Muscle of arm (tissue), 12 donors: ENCODE results near the gene DRICH1. TPM values are rescaled to one million over a fixed set of nuclear protein-coding genes. Genes with fewer than 3 reads are reported as not detected.
"Not testable (repeated sequence)": the region's sequence is repeated elsewhere in the genome, so short reads cannot be mapped to it uniquely, and the experiment has no call there.

Experiments
- DNase-seq: peaks from one replicate; pipeline ENCODE4 v3.0.0-alpha.2; 2013
- polyA plus RNA-seq, 12 donors: library from polyadenylated mRNA; unstranded; fragments of 120-200 nt; gene quantifications; one replicate each; pipeline ENCODE4 v1.2.1, GENCODE V29; 2013; ENCODE audit not compliant: insufficient read length in 12 of 12

DRICH1 gene
- polyA plus RNA-seq, 12 donors, result 0.26 to 1.7 (median 0.54) TPM; not detected in 2

- no peak for DNase-seq
Observed at GRCh38 chr22:23569291-23569690, 62.8 kb downstream of the DRICH1 start.

GRCh38 chr22:23566705-23567475, 65.2 kb downstream of the DRICH1 start:
- no peak for DNase-seq

- DNase-seq, result no peak
Observed at GRCh38 chr22:23565915-23566704, 66.0 kb downstream of the DRICH1 start.

GRCh38 chr22:23565305-23565914, 66.7 kb downstream of the DRICH1 start:
- no peak for DNase-seq

- no peak for DNase-seq
Observed at GRCh38 chr22:23564276-23564675, 67.8 kb downstream of the DRICH1 start.

GRCh38 chr22:23563111-23563510, 69.0 kb downstream of the DRICH1 start:
- no peak for DNase-seq

- no peak for DNase-seq
Observed at GRCh38 chr22:23562186-23562585, 69.9 kb downstream of the DRICH1 start.

GRCh38 chr22:23561025-23561510, 71.1 kb downstream of the DRICH1 start:
- DNase-seq, result not testable (repeated sequence)

GRCh38 chr22:23560215-23560614, 71.9 kb downstream of the DRICH1 start:
- DNase-seq, result not testable (repeated sequence)

Other genes starting within 250 kb of the DRICH1 start
- gene IGLL1, start 52.0 kb downstream of the DRICH1 start, polyA plus RNA-seq, result 1 to 10 TPM in 1 of 12 donors, under 1 TPM in 8, not detected in 3; 0.29 to 7.2 (median 0.49) TPM
- gene RGL4, start 58.7 kb upstream of the DRICH1 start, polyA plus RNA-seq, result 1 to 10 TPM in 8 of 12 donors, under 1 TPM in 2, not detected in 2; 0.84 to 3.0 (median 1.2) TPM
- 1 to 10 TPM in 11 of 12 donors, not detected in 1; 4.1 to 7.4 (median 5.1) TPM for gene ZNF70, start 118.8 kb upstream of the DRICH1 start, polyA plus RNA-seq
- 1 to 10 TPM in 4 of 12 donors, under 1 TPM in 3, not detected in 5; 0.34 to 3.9 (median 1.1) TPM for gene VPREB3, start 122.1 kb upstream of the DRICH1 start, polyA plus RNA-seq
- 1 to 10 TPM in 1 of 12 donors, under 1 TPM in 9, not detected in 2; 0.08 to 1.0 (median 0.23) TPM for gene C22orf15, start 130.7 kb upstream of the DRICH1 start, polyA plus RNA-seq
- gene CHCHD10, start 135.7 kb upstream of the DRICH1 start, polyA plus RNA-seq, result 1,000 to 10,000 TPM in 1 of 12 donors, 100 to 1,000 TPM in 1, 10 to 100 TPM in 10; 33.8 to 1,945 (median 51.8) TPM
- gene MMP11, start 140.5 kb upstream of the DRICH1 start, polyA plus RNA-seq, result 10 to 100 TPM in 3 of 12 donors, 1 to 10 TPM in 8, not detected in 1; 5.7 to 17.2 (median 8.3) TPM
- 100 to 1,000 TPM in 1 of 12 donors, 10 to 100 TPM in 10, not detected in 1; 54.2 to 121 (median 78.8) TPM for gene SMARCB1, start 154.6 kb upstream of the DRICH1 start, polyA plus RNA-seq
- 1 to 10 TPM in 5 of 12 donors, under 1 TPM in 5, not detected in 2; 0.70 to 2.8 (median 1.1) TPM for gene DERL3, start 206.7 kb upstream of the DRICH1 start, polyA plus RNA-seq
- gene SLC2A11, start 225.6 kb upstream of the DRICH1 start, polyA plus RNA-seq, result 10 to 100 TPM in 4 of 12 donors, 1 to 10 TPM in 7, not detected in 1; 3.1 to 13.2 (median 6.7) TPM